Thyroid gland (tissue), 4 donors: ENCODE data around the gene LAMTOR1.

Experiments used
- POLR2A ChIP-seq, 2 donors: fragments of 450-650 bp; IDR thresholded peaks; one replicate each; pipeline ENCODE4 v1.6.1; 2017; ENCODE audit warnings: antibody characterized with exemption in 2 of 2, mild to moderate bottlenecking in 2 of 2, moderate library complexity in 1 of 2
- TF ChIP-seq, protein P1 (sequence below), 6 experiments: fragments of 200-600 bp in 3 of 6; fragments of 450-650 bp in 3 of 6; sonication (generic) in 3 of 6; IDR thresholded peaks; one replicate each; pipeline ENCODE4 v1.5.1; 2016 to 2019; ENCODE audit warnings: antibody characterized with exemption in 6 of 6, mild to moderate bottlenecking in 2 of 6, inconsistent platforms in 1 of 6, moderate library complexity in 1 of 6

DNA sequence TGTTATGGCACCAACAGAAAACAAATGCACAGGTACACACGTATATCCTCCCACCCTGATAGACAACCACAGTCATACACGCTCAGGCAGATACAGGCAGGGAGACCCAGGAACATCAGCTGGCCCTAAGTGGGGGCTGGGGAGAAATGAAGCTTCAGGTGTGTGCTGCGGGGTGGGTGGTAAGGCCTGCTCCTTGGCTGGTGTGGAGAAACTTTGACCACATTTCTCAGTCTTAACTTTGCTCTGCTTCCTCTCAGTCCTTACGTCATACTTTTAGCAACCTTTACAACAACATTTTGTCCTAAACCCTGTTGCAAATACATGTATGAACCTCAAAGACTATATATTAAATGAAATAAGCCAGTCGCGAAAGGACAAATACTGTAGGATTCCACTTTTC is 16.1 kb upstream of the LAMTOR1 start:
- TF ChIP-seq POLR2A (IDR thresholded peaks at IDR 0.05): no peak
- TF ChIP-seq, protein P1, sequence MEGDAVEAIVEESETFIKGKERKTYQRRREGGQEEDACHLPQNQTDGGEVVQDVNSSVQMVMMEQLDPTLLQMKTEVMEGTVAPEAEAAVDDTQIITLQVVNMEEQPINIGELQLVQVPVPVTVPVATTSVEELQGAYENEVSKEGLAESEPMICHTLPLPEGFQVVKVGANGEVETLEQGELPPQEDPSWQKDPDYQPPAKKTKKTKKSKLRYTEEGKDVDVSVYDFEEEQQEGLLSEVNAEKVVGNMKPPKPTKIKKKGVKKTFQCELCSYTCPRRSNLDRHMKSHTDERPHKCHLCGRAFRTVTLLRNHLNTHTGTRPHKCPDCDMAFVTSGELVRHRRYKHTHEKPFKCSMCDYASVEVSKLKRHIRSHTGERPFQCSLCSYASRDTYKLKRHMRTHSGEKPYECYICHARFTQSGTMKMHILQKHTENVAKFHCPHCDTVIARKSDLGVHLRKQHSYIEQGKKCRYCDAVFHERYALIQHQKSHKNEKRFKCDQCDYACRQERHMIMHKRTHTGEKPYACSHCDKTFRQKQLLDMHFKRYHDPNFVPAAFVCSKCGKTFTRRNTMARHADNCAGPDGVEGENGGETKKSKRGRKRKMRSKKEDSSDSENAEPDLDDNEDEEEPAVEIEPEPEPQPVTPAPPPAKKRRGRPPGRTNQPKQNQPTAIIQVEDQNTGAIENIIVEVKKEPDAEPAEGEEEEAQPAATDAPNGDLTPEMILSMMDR (IDR thresholded peaks at IDR 0.05): no peak
